Neural progenitor cell (in vitro differentiated cells): Measurements from ENCODE around the gene DCC. TPM values are rescaled to one million over a fixed set of nuclear protein-coding genes. Genes with fewer than 3 reads are reported as not detected.

Source experiments
- DNase-seq: peaks from one replicate; pipeline ENCODE4 v3.0.0-alpha.2; 2016; ENCODE audit warnings: low spot score
- H2AFZ ChIP-seq: fragments of 200-600 bp; sonication (generic); replicated peaks from 2 replicates; pipeline ENCODE4 v1.6.1; 2016; ENCODE audit warnings: antibody characterized with exemption
- H3F3A ChIP-seq: fragments of 200-600 bp; sonication (generic); 2 replicates; pipeline ENCODE4 v1.6.1; 2016; ENCODE audit warnings: antibody characterized with exemption, low read depth
- H3K27ac ChIP-seq: fragments of 200-600 bp; sonication (generic); 2 replicates; pipeline ENCODE4 v1.5.1; 2016; ENCODE audit warnings: mild to moderate bottlenecking
- H3K27me3 ChIP-seq: fragments of 200-600 bp; sonication (generic); 2 replicates; pipeline ENCODE4 v1.6.1; 2016; ENCODE audit warnings: mild to moderate bottlenecking, moderate library complexity
- H3K36me3 ChIP-seq: fragments of 200-600 bp; sonication (generic); 2 replicates; pipeline ENCODE4 v1.5.1; 2016
- H3K4me1 ChIP-seq: fragments of 200-600 bp; sonication (generic); 2 replicates; pipeline ENCODE4 v1.6.1; 2016; ENCODE audit warnings: mixed run types
- H3K4me2 ChIP-seq: fragments of 200-600 bp; sonication (generic); 2 replicates; pipeline ENCODE4 v1.6.1; 2016
- H3K4me3 ChIP-seq: fragments of 200-600 bp; sonication (generic); 2 replicates; pipeline ENCODE4 v1.5.1; 2016
- H3K79me2 ChIP-seq: fragments of 200-600 bp; sonication (generic); 2 replicates; pipeline ENCODE4 v1.6.1; 2016; ENCODE audit warnings: low read depth
- H3K9ac ChIP-seq: fragments of 200-600 bp; sonication (generic); 2 replicates; pipeline ENCODE4 v1.6.1; 2016
- H3K9me3 ChIP-seq: fragments of 200-600 bp; sonication (generic); 2 replicates; pipeline ENCODE4 v1.5.1; 2016; ENCODE audit warnings: low read depth
- H4K20me1 ChIP-seq: fragments of 200-600 bp; sonication (generic); 2 replicates; pipeline ENCODE4 v1.6.1; 2016; ENCODE audit warnings: low read depth
- H3K27ac Mint-ChIP-seq: 3 replicates; pipeline ENCODE4 v1.8.0; 2021; ENCODE audit warnings: mixed read lengths
- H3K27me3 Mint-ChIP-seq: 2 replicates; pipeline ENCODE4 v1.8.0; 2022; ENCODE audit warnings: low read depth, mild to moderate bottlenecking, inconsistent platforms, moderate library complexity, mixed read lengths; ENCODE audit not compliant: insufficient read depth
- H3K36me3 Mint-ChIP-seq: 3 replicates; pipeline ENCODE4 v1.8.0; 2021; ENCODE audit warnings: mixed read lengths
- H3K4me1 Mint-ChIP-seq: 3 replicates; pipeline ENCODE4 v1.8.0; 2021; ENCODE audit warnings: mixed read lengths
- H3K4me3 Mint-ChIP-seq: 3 replicates; pipeline ENCODE4 v1.8.0; 2021; ENCODE audit warnings: mild to moderate bottlenecking, moderate library complexity, mixed read lengths
- H3K9me3 Mint-ChIP-seq: 3 replicates; pipeline ENCODE4 v1.8.0; 2020; ENCODE audit warnings: mixed read lengths
- CTCF ChIP-seq: fragments of 200-600 bp; sonication (generic); IDR thresholded peaks from 2 replicates; pipeline ENCODE4 v1.5.1; 2017; ENCODE audit warnings: antibody characterized with exemption, mild to moderate bottlenecking
- EZH2 ChIP-seq: fragments of 200-600 bp; sonication (generic); IDR thresholded peaks from 2 replicates; pipeline ENCODE4 v1.6.1; 2017; ENCODE audit warnings: antibody characterized with exemption, mild to moderate bottlenecking, moderate library complexity
- EZH2phosphoT487 ChIP-seq: fragments of 200-600 bp; sonication (generic); IDR thresholded peaks from 2 replicates; pipeline ENCODE4 v1.6.1; 2017; ENCODE audit warnings: antibody characterized with exemption
- total RNA-seq: library from RNA; depleted of rRNA; stranded (reverse); fragments of >200 nt; gene quantifications from 2 replicates; pipeline ENCODE4 v1.2.3, GENCODE V29; 2015; ENCODE audit warnings: low replicate concordance

The DCC gene
- total RNA-seq, 1 donor from 2014 or later: 0.41 TPM

GRCh38 chr18:53254265-53254664 is 914.3 kb downstream of the DCC start:
- Histone ChIP-seq H3K4me1 (no peaks in the 10 kb centered on the region), H2AFZ (no peak overlapping the region), H3K9ac (no peak overlapping the region), H3K36me3 (no peaks in the 10 kb centered on the region), H3K79me2 (no peaks in the 10 kb centered on the region), H3F3A (no peaks in the 10 kb centered on the region), H4K20me1 (no peaks in the 10 kb centered on the region), H3K9me3 (no peaks in the 10 kb centered on the region), H3K27me3 (no peaks in the 10 kb centered on the region), H3K4me3 (no peak overlapping the region), H3K4me2 (no peak overlapping the region), H3K27ac (no peak overlapping the region)
- DNase-seq: no peak
- Mint-ChIP-seq H3K36me3 (no peaks in the 10 kb centered on the region), H3K27me3 (no peaks in the 10 kb centered on the region), H3K9me3 (peaks cover 9% of the 10 kb centered on the region), H3K4me3 (no peak overlapping the region), H3K4me1 (no peaks in the 10 kb centered on the region), H3K27ac (no peak overlapping the region)
- TF ChIP-seq EZH2 (no peak), EZH2phosphoT487 (no peak), CTCF (no peak)

- H3K4me1 Mint-ChIP-seq: no peaks in the 10 kb centered on the region
- no peaks in the 10 kb centered on the region for H3K36me3 Mint-ChIP-seq
- Histone ChIP-seq H3K4me3 (no peak overlapping the region), H3K9ac (no peak overlapping the region), H3K9me3 (no peaks in the 10 kb centered on the region), H2AFZ (no peak overlapping the region), H3K4me2 (no peak overlapping the region), H3K27ac (no peak overlapping the region), H3K79me2 (no peaks in the 10 kb centered on the region), H4K20me1 (no peaks in the 10 kb centered on the region), H3F3A (no peaks in the 10 kb centered on the region), H3K27me3 (no peaks in the 10 kb centered on the region), H3K4me1 (no peaks in the 10 kb centered on the region), H3K36me3 (no peaks in the 10 kb centered on the region)
- DNase-seq: no peak
- no peak overlapping the region for H3K27ac Mint-ChIP-seq
- no peak overlapping the region for H3K4me3 Mint-ChIP-seq
- no peaks in the 10 kb centered on the region for H3K27me3 Mint-ChIP-seq
- peaks cover 17% of the 10 kb centered on the region for H3K9me3 Mint-ChIP-seq
- no peak for TF ChIP-seq EZH2phosphoT487
- TF ChIP-seq CTCF: no peak
- no peak for TF ChIP-seq EZH2
Measured at GRCh38 chr18:53261241-53261640, 921.2 kb downstream of the DCC start.

- H3F3A ChIP-seq: no peaks in the 10 kb centered on the region
- H3K4me1 ChIP-seq: no peaks in the 10 kb centered on the region
- H3K4me3 ChIP-seq: no peak overlapping the region
- Mint-ChIP-seq H3K4me3 (no peak overlapping the region), H3K27me3 (no peaks in the 10 kb centered on the region), H3K9me3 (no peaks in the 10 kb centered on the region), H3K4me1 (peaks cover 8% of the 10 kb centered on the region), H3K27ac (no peak overlapping the region), H3K36me3 (no peaks in the 10 kb centered on the region)
- no peaks in the 10 kb centered on the region for H3K27me3 ChIP-seq
- TF ChIP-seq EZH2: no peak
- TF ChIP-seq CTCF: no peak
- TF ChIP-seq EZH2phosphoT487: no peak
- no peak overlapping the region for H3K4me2 ChIP-seq
- no peaks in the 10 kb centered on the region for H3K36me3 ChIP-seq
- H3K79me2 ChIP-seq: no peaks in the 10 kb centered on the region
- H3K27ac ChIP-seq: no peak overlapping the region
- no peaks in the 10 kb centered on the region for H3K9me3 ChIP-seq
- no peak for DNase-seq
- no peak overlapping the region for H2AFZ ChIP-seq
- no peak overlapping the region for H3K9ac ChIP-seq
- H4K20me1 ChIP-seq: no peaks in the 10 kb centered on the region
Measured at GRCh38 chr18:53266850-53267249, 926.9 kb downstream of the DCC start.
